IMR-90 (cell line): Measurements from ENCODE around the gene ABHD13. TPM values are rescaled to one million over a fixed set of nuclear protein-coding genes. Genes with fewer than 3 reads are reported as not detected.

ENCODE experiments used
- ATAC-seq: fragments of 200-7000 bp; cut with Tn5 transposase; 2 replicates; pipeline ENCODE4 v1.9.1; 2020; ENCODE audit warnings: low read depth, mild to moderate bottlenecking, moderate library complexity
- BruUV-seq: library from RNA; stranded (reverse); fragments of 400-500 nt; replicated peaks from 2 replicates; lab custom pipeline; 2021; lab: Mats Ljungman, UMichigan
- CTCF ChIA-PET: fragments of 300-600 bp; formaldehyde crosslinking; extraction: SDS; loops from one replicate; lab custom pipeline; 2021; ENCODE audit warnings: antibody characterized with exemption; lab: Yijun Ruan, JAX
- POLR2A ChIA-PET: fragments of 300-600 bp; sonication (Branson Sonifier 250); formaldehyde crosslinking; loops from one replicate; lab custom pipeline; 2022; ENCODE audit warnings: antibody characterized with exemption; ENCODE audit not compliant: unreplicated experiment; lab: Charles Lee
- DNase-seq: peaks from one replicate; pipeline ENCODE4 v3.0.0; 2013
- H2AFZ ChIP-seq: replicated peaks from 2 replicates; pipeline ENCODE3; 2013; ENCODE audit warnings: low read length, mild to moderate bottlenecking; ENCODE audit not compliant: poor library complexity
- H2AK5ac ChIP-seq: 2 replicates; pipeline ENCODE4 v1.6.1; 2013; ENCODE audit warnings: low read depth, low read length, inconsistent platforms
- H2AK9ac ChIP-seq: replicated peaks from 2 replicates; pipeline ENCODE3; 2013; ENCODE audit warnings: mild to moderate bottlenecking, low read depth, low read length, moderate library complexity; ENCODE audit not compliant: poor library complexity
- H2BK120ac ChIP-seq: 2 replicates; pipeline ENCODE4 v1.6.1; 2013; ENCODE audit warnings: low read depth, low read length, inconsistent platforms
- H2BK15ac ChIP-seq: 3 replicates; pipeline ENCODE4 v1.6.1; 2013; ENCODE audit warnings: low read depth, low read length, inconsistent platforms
- H2BK20ac ChIP-seq: 2 replicates; pipeline ENCODE4 v1.6.1; 2013; ENCODE audit warnings: low read depth, mild to moderate bottlenecking, inconsistent platforms, low read length, moderate library complexity
- H2BK5ac ChIP-seq: 2 replicates; pipeline ENCODE4 v1.6.1; 2013; ENCODE audit warnings: mild to moderate bottlenecking, low read depth, low read length, inconsistent platforms; ENCODE audit not compliant: poor library complexity, severe bottlenecking
- H3K14ac ChIP-seq: replicated peaks from 2 replicates; pipeline ENCODE4 v1.6.1; 2013; ENCODE audit warnings: low read depth, low read length, inconsistent platforms
- H3K18ac ChIP-seq: 2 replicates; pipeline ENCODE4 v1.6.1; 2013; ENCODE audit warnings: low read depth, low read length, control low read depth
- H3K23ac ChIP-seq: 2 replicates; pipeline ENCODE4 v1.6.1; 2013; ENCODE audit warnings: low read depth, low read length, inconsistent platforms
- H3K27ac ChIP-seq: 2 replicates; pipeline ENCODE4 v1.5.1; 2013; ENCODE audit warnings: mild to moderate bottlenecking, control low read depth, low read length; ENCODE audit not compliant: insufficient read depth
- H3K27me3 ChIP-seq: 2 replicates; pipeline ENCODE4 v1.6.1; 2013; ENCODE audit warnings: low read length; ENCODE audit not compliant: control insufficient read depth, insufficient read depth
- H3K36me3 ChIP-seq: 2 replicates; pipeline ENCODE4 v1.6.1; 2013; ENCODE audit warnings: low read length, mixed read lengths; ENCODE audit not compliant: control insufficient read depth, insufficient read depth
- H3K4ac ChIP-seq: 2 replicates; pipeline ENCODE4 v1.6.1; 2013; ENCODE audit warnings: low read depth, low read length, inconsistent platforms
- H3K4me1 ChIP-seq: 2 replicates; pipeline ENCODE4 v1.6.1; 2013; ENCODE audit warnings: low read length, mixed read lengths; ENCODE audit not compliant: control insufficient read depth, insufficient read depth
- H3K4me2 ChIP-seq: 2 replicates; pipeline ENCODE4 v1.6.1; 2013; ENCODE audit warnings: low read depth, mild to moderate bottlenecking, control low read depth, low read length, moderate library complexity
- H3K4me3 ChIP-seq: 2 replicates; pipeline ENCODE4 v1.5.1; 2013; ENCODE audit warnings: low read depth, mild to moderate bottlenecking, control low read depth, low read length, moderate library complexity; ENCODE audit not compliant: insufficient read depth
- H3K56ac ChIP-seq: 2 replicates; pipeline ENCODE4 v1.6.1; 2013; ENCODE audit warnings: low read length, inconsistent platforms; ENCODE audit not compliant: insufficient read depth; ENCODE audit errors: extremely low read depth
- H3K79me1 ChIP-seq, 2 experiments: 2 replicates each; pipeline ENCODE4 v1.6.1; 2013; ENCODE audit warnings: low read length in 2 of 2, inconsistent platforms in 1 of 2, low read depth in 1 of 2
- H3K9ac ChIP-seq: 2 replicates; pipeline ENCODE4 v1.6.1; 2013; ENCODE audit warnings: low read depth, low read length, control low read depth
- H3K9me1 ChIP-seq: 2 replicates; pipeline ENCODE4 v1.6.1; 2013; ENCODE audit warnings: low read length, inconsistent platforms; ENCODE audit not compliant: insufficient read depth
- H3K9me3 ChIP-seq: 2 replicates; pipeline ENCODE4 v1.6.1; 2013; ENCODE audit warnings: low read length; ENCODE audit not compliant: control insufficient read depth, insufficient read depth
- H4K20me1 ChIP-seq: 2 replicates; pipeline ENCODE4 v1.6.1; 2013; ENCODE audit warnings: low read length, inconsistent platforms; ENCODE audit not compliant: insufficient read depth
- H4K5ac ChIP-seq: 2 replicates; pipeline ENCODE4 v1.6.1; 2013; ENCODE audit warnings: mild to moderate bottlenecking, low read depth, low read length, control low read depth
- H4K8ac ChIP-seq, 2 experiments: 2 replicates each; pipeline ENCODE4 v1.6.1; 2013; ENCODE audit warnings: low read depth in 2 of 2, low read length in 2 of 2, control low read depth in 1 of 2, inconsistent platforms in 1 of 2
- H4K91ac ChIP-seq: 2 replicates; pipeline ENCODE4 v1.6.1; 2013; ENCODE audit warnings: low read depth, low read length, inconsistent platforms; ENCODE audit not compliant: insufficient read depth
- CHD1 ChIP-seq: IDR thresholded peaks from 2 replicates; pipeline ENCODE4 v1.6.1; 2012; ENCODE audit warnings: low read depth, low read length, improper control_type of control experiment
- MXI1 ChIP-seq: IDR thresholded peaks from 2 replicates; pipeline ENCODE4 v1.6.1; 2012; ENCODE audit warnings: low read depth, mild to moderate bottlenecking, low read length, moderate library complexity, borderline replicate concordance
- RFX5 ChIP-seq: IDR thresholded peaks from 2 replicates; pipeline ENCODE4 v1.8.0; 2012; ENCODE audit warnings: low read depth, mild to moderate bottlenecking, low read length, moderate library complexity
- SMC3 ChIP-seq: fragments of 150-350 bp; IDR thresholded peaks from 2 replicates; pipeline ENCODE4 v1.6.1; 2016; ENCODE audit warnings: low read depth, mild to moderate bottlenecking, antibody characterized with exemption, low read length, moderate library complexity
- dilution Hi-C: fragments of 300-500 bp; cut with HindIII; formaldehyde crosslinking; loops from one replicate; pipeline ENCODE4 v1.14.3; 2018; ENCODE audit warnings: low sequenced_read_pairs; ENCODE audit not compliant: unreplicated experiment
- in situ Hi-C: fragments of 300-500 bp; cut with MboI; formaldehyde crosslinking; loops from 3 replicates; pipeline ENCODE4 v1.14.3; 2019; ENCODE audit warnings: low sequenced_read_pairs, inconsistent platforms, mixed read lengths
- intact Hi-C: fragments of 100-400 bp; cut with micrococcal nuclease; formaldehyde crosslinking; loops from 2 replicates; pipeline ENCODE4 v1.10.0; 2022
- polyA plus RNA-seq, 3 experiments: library from polyadenylated mRNA; depleted of rRNA; stranded (reverse); fragments of >200 nt; gene quantifications; 2 replicates each; pipeline ENCODE4 v1.2.3, GENCODE V29; 2012; ENCODE audit warnings: low replicate concordance in 1 of 3
- total RNA-seq: library from RNA; depleted of rRNA; stranded (reverse); fragments of >200 nt; gene quantifications from 2 replicates; pipeline ENCODE4 v1.2.3, GENCODE V29; 2012
- TF ChIP-seq, protein P1 (sequence below): fragments of 150-350 bp; IDR thresholded peaks from 2 replicates; pipeline ENCODE4 v1.6.1; 2017; ENCODE audit warnings: mild to moderate bottlenecking, antibody characterized with exemption, low read length, low read depth

The ABHD13 gene
- total and polyA plus RNA-seq, 2 of the 4 experiments (the other 2 are of a cell fraction) = 4.0 to 4.1 TPM

DNA sequence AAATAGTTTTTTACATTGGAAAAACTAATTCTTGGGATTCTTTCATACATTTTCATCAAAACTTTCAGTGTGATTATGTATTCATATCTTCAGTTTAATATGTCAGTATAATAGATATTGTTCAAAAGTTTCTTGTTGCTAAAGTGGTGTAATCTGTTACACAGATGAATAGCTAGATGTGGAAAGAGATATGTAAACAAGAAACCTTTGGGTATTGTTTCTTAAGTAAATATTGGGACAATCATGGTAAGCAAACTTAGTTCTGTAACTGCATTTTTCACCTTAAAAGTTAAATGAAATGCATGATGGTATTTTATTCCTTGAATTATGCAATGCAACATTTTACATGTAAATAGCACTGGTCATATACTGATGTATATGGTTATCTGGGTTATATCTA, 12.2 kb downstream of the ABHD13 start:
- no peak overlapping the region for H4K91ac ChIP-seq
- H2AFZ ChIP-seq = no peak overlapping the region
- H2BK20ac ChIP-seq = no peak overlapping the region
- H3K4ac ChIP-seq = no peak overlapping the region
- H3K27ac ChIP-seq = no peak overlapping the region
- H3K18ac ChIP-seq = no peak overlapping the region
- H3K9me3 ChIP-seq = no peaks in the 10 kb centered on the region
- H4K8ac ChIP-seq = no peak overlapping the region
- H3K4me1 ChIP-seq = 0 out of 2 replicates have a peak, but pooled peaks cover 5% of the 10 kb centered on the region
- no peak overlapping the region for H3K14ac ChIP-seq
- CTCF ChIA-PET = no interaction called here
- dilution Hi-C loops (no loop called here), intact Hi-C loops (no loop called here), in situ Hi-C loops (no loop called here)
- no peak overlapping the region for H3K56ac ChIP-seq
- no peak for DNase-seq
- POLR2A ChIA-PET = no interaction called here
- TF ChIP-seq MXI1 = no peak
- TF ChIP-seq, protein P1, sequence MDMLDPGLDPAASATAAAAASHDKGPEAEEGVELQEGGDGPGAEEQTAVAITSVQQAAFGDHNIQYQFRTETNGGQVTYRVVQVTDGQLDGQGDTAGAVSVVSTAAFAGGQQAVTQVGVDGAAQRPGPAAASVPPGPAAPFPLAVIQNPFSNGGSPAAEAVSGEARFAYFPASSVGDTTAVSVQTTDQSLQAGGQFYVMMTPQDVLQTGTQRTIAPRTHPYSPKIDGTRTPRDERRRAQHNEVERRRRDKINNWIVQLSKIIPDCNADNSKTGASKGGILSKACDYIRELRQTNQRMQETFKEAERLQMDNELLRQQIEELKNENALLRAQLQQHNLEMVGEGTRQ = no peak
- TF ChIP-seq RFX5 = no peak
- no peak for TF ChIP-seq SMC3
- TF ChIP-seq CHD1 = no peak
- no peak overlapping the region for H2BK120ac ChIP-seq
- H3K9me1 ChIP-seq = peaks cover 2% of the 10 kb centered on the region; the same call in 1 of the 2 replicates
- H2AK5ac ChIP-seq = no peak overlapping the region
- H2AK9ac ChIP-seq = no peak overlapping the region
- H3K79me1 ChIP-seq = peaks cover 15 to 25% of the 10 kb centered on the region in 2 experiments
- H3K9ac ChIP-seq = no peak overlapping the region
- no TSS peak for BruUV-seq
- no peak overlapping the region for H3K4me3 ChIP-seq
- no peak overlapping the region for H3K23ac ChIP-seq
- H2BK5ac ChIP-seq = no peak overlapping the region
- no peak overlapping the region for H3K4me2 ChIP-seq
- no peaks in the 10 kb centered on the region for H3K27me3 ChIP-seq
- ATAC-seq = no peak
- H2BK15ac ChIP-seq = no peak overlapping the region
- H4K5ac ChIP-seq = no peak overlapping the region
- 0 out of 2 replicates have a peak, but pooled peaks cover 1% of the 10 kb centered on the region for H3K36me3 ChIP-seq
- H4K20me1 ChIP-seq = no peaks in the 10 kb centered on the region; the same call in 1 of the 2 replicates
